RWPE1 (cell line): ENCODE results near the gene IL17A.
"Not testable (repeated sequence)": the region's sequence is repeated elsewhere in the genome, so short reads cannot be mapped to it uniquely, and the experiment has no call there.

Experiments used
- CTCF ChIA-PET: fragments of 350-600 bp; sonication (Branson Sonifier 250); formaldehyde crosslinking; extraction: SDS; loops from one replicate; lab custom pipeline; 2021; lab: Yijun Ruan, JAX
- POLR2A ChIA-PET: fragments of 400-600 bp; formaldehyde crosslinking; extraction: SDS; loops from one replicate; lab custom pipeline; 2020; ENCODE audit warnings: antibody characterized with exemption; ENCODE audit not compliant: low non-redundant PET; lab: Yijun Ruan, JAX
- DNase-seq: peaks from one replicate; pipeline ENCODE4 v3.0.0; 2012; ENCODE audit warnings: low spot score
- H3K27ac ChIP-seq: fragments of 450-650 bp; 2 replicates; pipeline ENCODE4 v1.5.1; 2017
- CTCF ChIP-seq: fragments of 450-650 bp; conservative IDR thresholded peaks from 2 replicates; pipeline ENCODE4 v1.5.1; 2017; ENCODE audit warnings: low read depth, mild to moderate bottlenecking

IL17A gene

DNA sequence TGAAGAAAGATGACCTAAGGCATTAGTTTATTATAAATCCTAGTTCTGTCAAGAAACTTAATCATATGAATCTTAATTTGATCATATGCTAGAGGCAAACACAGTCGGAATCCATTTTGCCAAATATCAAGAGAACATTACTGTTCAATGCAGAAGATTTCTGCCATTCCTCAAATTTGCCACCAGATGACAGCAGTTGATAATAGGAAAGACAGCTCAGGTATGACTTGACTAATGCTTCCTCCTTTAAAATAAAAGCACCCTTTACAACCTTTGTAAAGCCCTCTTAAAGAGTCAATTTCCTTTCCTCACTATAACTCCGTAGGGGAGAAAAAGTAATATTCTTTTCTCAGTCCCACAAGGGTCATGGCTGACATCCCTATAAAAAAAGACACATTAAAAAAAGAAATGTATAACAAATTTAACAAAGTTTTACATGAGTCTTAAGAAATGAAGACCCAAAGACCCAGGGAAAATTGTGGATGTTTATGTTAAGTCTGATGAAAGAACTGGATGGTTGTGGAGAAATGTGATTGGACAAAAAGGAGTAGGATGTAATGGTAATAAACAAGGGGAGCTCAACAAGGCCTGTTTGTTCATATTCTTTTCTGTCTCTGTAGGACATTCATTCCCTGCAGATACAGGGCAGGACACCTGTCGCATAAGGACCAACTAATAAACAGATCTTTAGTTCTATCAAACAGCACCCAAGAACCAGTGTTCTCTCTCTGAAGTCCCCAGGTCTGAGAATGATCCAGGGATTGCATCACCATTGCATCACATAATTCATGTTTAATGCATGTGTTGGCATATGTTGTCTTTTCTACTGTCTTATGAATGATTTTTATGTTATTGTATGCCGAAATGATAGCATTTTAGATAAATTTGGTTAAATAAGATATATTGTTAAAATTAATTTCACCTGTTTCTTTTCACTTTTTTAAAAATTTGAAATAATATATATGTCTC lies 23.0 kb upstream of the IL17A start:
- DNase-seq: peak; percentile 31
- no peak overlapping the region for H3K27ac ChIP-seq
- POLR2A ChIA-PET: no interaction called here
- CTCF ChIA-PET: interaction anchor here (0.5 to 2.7 kb wide), 8 partner anchors 9 to 1092 kb away, joined by 3 to 29 read pairs (median 4); no protein-coding TSS in a partner anchor
- peak; percentile 82 for TF ChIP-seq CTCF

DNA sequence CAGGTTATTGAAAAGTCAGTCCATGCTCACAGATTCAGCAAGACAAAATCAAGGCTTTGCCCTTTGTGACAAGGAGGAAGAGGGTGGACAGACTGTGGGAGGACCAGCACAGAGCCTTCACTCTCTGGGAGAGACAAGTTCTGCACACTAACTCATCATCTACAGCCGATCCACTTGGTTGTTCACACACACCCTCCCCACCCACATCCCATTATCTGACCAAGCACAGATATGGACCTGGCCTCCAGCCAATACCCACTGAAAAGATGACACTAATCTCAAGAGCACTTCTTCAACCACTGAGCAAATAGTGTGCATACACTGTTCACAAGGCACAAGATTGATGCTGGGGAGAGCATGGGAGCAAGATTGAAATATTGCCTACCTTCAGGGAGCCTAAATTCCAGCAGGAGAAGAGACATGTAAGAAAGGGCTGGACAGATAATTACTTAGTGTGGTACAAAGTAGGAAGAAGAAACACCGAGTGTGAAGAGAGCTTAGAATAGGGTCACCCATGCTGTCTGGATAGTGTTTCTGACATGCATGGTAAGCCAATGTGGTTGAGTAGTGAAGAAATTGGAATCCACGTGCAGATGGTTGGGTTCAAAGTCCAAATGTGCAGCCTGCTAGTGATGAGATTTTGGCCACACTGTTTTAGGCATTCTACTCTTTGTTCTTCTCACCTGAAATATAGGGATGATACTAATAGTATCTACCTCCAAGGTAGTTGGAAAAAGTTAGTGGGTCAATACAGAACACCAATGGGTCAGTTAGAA lies 21.7 kb upstream of the IL17A start:
- CTCF ChIA-PET: interaction anchor here (1.9 to 2.7 kb wide), 2 partner anchors 69 to 99 kb away, joined by 7 to 29 read pairs; no protein-coding TSS in a partner anchor
- DNase-seq: no peak
- POLR2A ChIA-PET: no interaction called here
- TF ChIP-seq CTCF: no peak
- H3K27ac ChIP-seq: no peak overlapping the region

GRCh38 chr6:52167267-52167666 lies 18.9 kb upstream of the IL17A start:
- no peak for TF ChIP-seq CTCF
- DNase-seq: no peak
- POLR2A ChIA-PET: no interaction called here
- CTCF ChIA-PET: interaction anchor here (0.9 kb wide), 1 partner anchor 92 kb away, joined by 5 read pairs; no protein-coding TSS in a partner anchor
- no peak overlapping the region for H3K27ac ChIP-seq

GRCh38 chr6:52168351-52168750 lies 17.8 kb upstream of the IL17A start:
- CTCF ChIA-PET, DNase-seq, H3K27ac ChIP-seq, POLR2A ChIA-PET: not testable (repeated sequence)

DNA sequence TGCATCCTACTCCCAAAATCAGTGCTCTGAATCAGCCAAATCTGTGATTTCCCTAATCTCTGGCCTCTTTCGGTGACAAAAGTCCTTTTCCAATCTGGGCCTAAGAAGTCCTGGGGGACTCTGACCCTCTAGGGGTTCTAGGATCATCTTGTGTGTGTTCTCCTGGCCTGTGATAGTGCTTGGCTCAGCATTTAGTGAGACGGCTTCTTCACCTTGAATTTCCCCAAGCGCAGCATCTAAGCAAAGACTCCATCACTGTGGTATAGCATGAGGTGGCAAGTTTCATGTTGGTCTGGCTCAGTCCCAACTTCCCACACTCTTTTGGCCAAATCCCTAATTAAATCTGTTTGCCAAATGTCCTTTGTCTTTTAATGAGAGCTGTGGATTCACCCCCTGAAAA lies 12.1 kb upstream of the IL17A start:
- ChIA-PET CTCF (interaction anchor here (0.7 kb wide), 1 partner anchor 60 kb away, joined by 3 read pairs; no protein-coding TSS in a partner anchor), POLR2A (no interaction called here)
- no peak overlapping the region for H3K27ac ChIP-seq
- TF ChIP-seq CTCF: no peak
- no peak for DNase-seq

DNA sequence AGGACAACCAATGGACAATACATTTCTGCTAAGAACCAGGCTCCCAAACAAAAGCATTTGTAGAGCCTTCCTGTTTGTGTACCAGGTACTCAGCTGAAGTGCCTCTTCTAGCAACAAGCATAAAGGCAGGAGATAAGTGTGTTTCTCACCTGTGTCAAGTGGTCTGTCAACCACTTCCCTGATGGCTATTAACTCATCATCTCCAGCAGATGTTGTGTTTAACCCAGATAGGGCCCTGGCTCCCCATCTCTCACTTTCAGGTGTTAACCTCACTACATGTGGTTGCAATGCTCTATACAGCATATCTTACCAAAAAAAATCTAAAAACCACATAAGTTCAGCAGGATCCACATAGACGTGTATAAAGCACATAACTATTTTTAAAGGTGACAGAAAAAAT lies 9.6 kb upstream of the IL17A start:
- ChIA-PET POLR2A (no interaction called here), CTCF (no interaction called here)
- no peak overlapping the region for H3K27ac ChIP-seq
- no peak for TF ChIP-seq CTCF
- no peak for DNase-seq
